ENCODE data around the gene PACRG. TPM values are rescaled to one million over a fixed set of nuclear protein-coding genes. Genes with fewer than 3 reads are reported as not detected.

The PACRG gene
- total and polyA plus RNA-seq, 2 of the 8 experiments (the other 6 are each of a cell fraction or from before 2014, with no cell fraction given), result 0.44 to 0.54 TPM

DNA sequence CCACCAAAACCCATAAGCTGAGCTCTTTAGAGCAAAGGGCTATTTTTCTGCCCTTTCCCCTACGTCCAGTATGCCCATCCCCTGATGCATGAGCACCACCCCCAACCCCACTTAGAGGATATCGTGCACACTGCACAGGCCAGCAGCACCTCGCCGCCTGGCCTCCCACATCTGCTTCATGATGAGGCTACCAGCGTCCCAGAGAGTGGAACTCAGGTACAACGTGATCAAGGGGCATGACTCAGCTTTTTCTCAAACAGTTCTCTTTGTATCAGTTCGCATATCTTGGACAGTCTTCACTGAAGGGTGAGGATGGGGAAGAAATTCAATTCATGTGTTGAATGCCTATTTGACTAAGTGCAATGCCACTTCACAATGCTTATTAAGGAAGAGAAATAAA, 604.8 kb downstream of the PACRG start:
- WGBS, 2 experiments (ENCODE audit: extremely low coverage in 1 of 2, insufficient coverage in 1 of 2, insufficient read length in 1 of 2, insufficient replicate concordance in 2 of 2, low coverage in 1 of 2, low lambda C conversion rate in 2 of 2, missing lambda C conversion rate in 1 of 2), result 83% methylated on average over 5 of the region's 7 CpGs; no CpG with 5 or more reads in 1 of the 2 experiments
- Histone ChIP-seq H3K9me3 (ENCODE audit: insufficient read depth in 2 of 2, low read depth in 1 of 2, low read length in 1 of 2) (peaks cover 0 to under 1% of the 10 kb centered on the region in 2 experiments; a peak in 1 of 4 replicates), H3K4me2 (ENCODE audit: insufficient read depth in 1 of 2, low read depth in 2 of 2, low read length in 2 of 2) (no peak overlapping the region), H3K36me3 (ENCODE audit: control insufficient read depth in 2 of 4, insufficient read depth in 4 of 4, low read length in 3 of 4) (no peaks in the 10 kb centered on the region), H3K79me1 (ENCODE audit: low read depth, low read length) (no peaks in the 10 kb centered on the region), H4K8ac (ENCODE audit: extremely low read depth, insufficient read depth, low read length) (no peak overlapping the region), H2BK120ac (replicated peaks; ENCODE audit: low read depth, low read length) (peak overlapping the region; percentile 72), H4K5ac (ENCODE audit: insufficient read length, low read depth, low read length) (no peak overlapping the region), H3K27ac (ENCODE audit: low read depth, low read length) (no peak overlapping the region), H3K23me2 (ENCODE audit: low read depth, low read length) (no peaks in the 10 kb centered on the region), H4K20me1 (replicated peaks in 1 of 2; ENCODE audit: control insufficient read depth in 1 of 2, insufficient read depth in 2 of 2, low read length in 2 of 2) (no peaks in the 10 kb centered on the region), H3K4me3 (ENCODE audit: extremely low read depth in 1 of 4, insufficient read depth in 2 of 4, low read depth in 3 of 4, low read length in 4 of 4) (no peak overlapping the region), H3K79me2 (ENCODE audit: control insufficient read depth in 1 of 2, insufficient read depth in 2 of 2, low read length in 2 of 2) (no peaks in the 10 kb centered on the region), H3K14ac (ENCODE audit: insufficient read length) (no peak overlapping the region), H4K91ac (replicated peaks; ENCODE audit: insufficient read length, low read length) (peak overlapping the region; percentile 89), H3K23ac (ENCODE audit: insufficient read length) (no peak overlapping the region), H2BK5ac (ENCODE audit: low read depth, low read length) (no peak overlapping the region; the same call in 1 of the 2 replicates), H2BK20ac (ENCODE audit: low read length) (no peak overlapping the region), H3K4me1 (replicated peaks in 1 of 4; ENCODE audit: control insufficient read depth in 3 of 4, insufficient read depth in 4 of 4, low read length in 3 of 4) (peaks cover 0 to 16% (median 0%) of the 10 kb centered on the region in 4 experiments; a peak in 3 of 7 replicates), H2AK5ac (ENCODE audit: low read depth, low read length) (0 out of 2 replicates have a peak overlapping the region, but pooled peaks have one; percentile 82), H2BK15ac (ENCODE audit: low read length) (no peak overlapping the region), H3K9ac (replicated peaks in 1 of 4; ENCODE audit: extremely low read depth in 1 of 4, low read depth in 3 of 4, low read length in 3 of 4) (no peak overlapping the region), H3K27me3 (replicated peaks in 1 of 4; ENCODE audit: control insufficient read depth in 3 of 4, extremely low read depth in 1 of 4, insufficient read depth in 3 of 4, low read length in 3 of 4) (peaks cover 0 to 9% (median 4%) of the 10 kb centered on the region in 4 experiments; a peak in 2 of 7 replicates), H3K4ac (replicated peaks; ENCODE audit: insufficient read length, low read depth, low read length) (peak overlapping the region; percentile 4), H2AFZ (ENCODE audit: low read length) (no peak overlapping the region), H3K56ac (replicated peaks; ENCODE audit: insufficient read length, low read depth, low read length) (no peak overlapping the region), H2BK12ac (ENCODE audit: low read depth, low read length) (no peak overlapping the region), H3K18ac (ENCODE audit: extremely low read depth, low read length) (no peak overlapping the region)
- TF ChIP-seq KDM1A (IDR thresholded peaks at IDR 0.05; ENCODE audit: borderline replicate concordance, low read length) (0 out of 2 replicates have a peak, but pooled peaks have one; percentile 34), MAFK (IDR thresholded peaks at IDR 0.05; ENCODE audit: low read depth, low read length) (peak; percentile 66), BACH1 (IDR thresholded peaks at IDR 0.05; ENCODE audit: low read length) (peak; percentile 76)
- TF ChIP-seq, protein P1, sequence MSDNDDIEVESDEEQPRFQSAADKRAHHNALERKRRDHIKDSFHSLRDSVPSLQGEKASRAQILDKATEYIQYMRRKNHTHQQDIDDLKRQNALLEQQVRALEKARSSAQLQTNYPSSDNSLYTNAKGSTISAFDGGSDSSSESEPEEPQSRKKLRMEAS (IDR thresholded peaks at IDR 0.05), result no peak
- ChIA-PET CTCF (ENCODE audit: partially characterized antibody) (interaction anchor here (1.1 to 1.2 kb wide), 3 partner anchors 62 to 154 kb away, joined by 3 read pairs; no protein-coding TSS in a partner anchor), POLR2A (ENCODE audit: partially characterized antibody) (no interaction called here)
- no peak for DNase-seq (ENCODE audit: low read depth in 1 of 2, low spot score in 2 of 2)
- no peak for FAIRE-seq
